GM12865 (cell line): ENCODE measurements around the gene RGP1.

Source experiments
- DNase-seq: peaks from one replicate; pipeline ENCODE4 v3.0.0; 2010; ENCODE audit warnings: low read depth
- H3K4me3 ChIP-seq: 2 replicates; pipeline ENCODE4 v1.5.1; 2011; ENCODE audit warnings: mild to moderate bottlenecking, low read depth, low read length, control low read depth
- CTCF ChIP-seq: IDR thresholded peaks from 2 replicates; pipeline ENCODE4 v1.5.1; 2011; ENCODE audit warnings: low read length, control low read depth, low read depth, inconsistent platforms; ENCODE audit not compliant: insufficient read depth; ENCODE audit errors: missing control alignments

The RGP1 gene

GRCh38 chr9:35728041-35728971 is 20.8 kb upstream of the RGP1 start:
- DNase-seq, result peak; percentile 87
- TF ChIP-seq CTCF, result no peak
- peak overlapping the region; percentile 67 for H3K4me3 ChIP-seq

GRCh38 chr9:35729101-35729500 is 20.0 kb upstream of the RGP1 start:
- peak overlapping the region; percentile 67 for H3K4me3 ChIP-seq
- peak; percentile 16 for DNase-seq
- TF ChIP-seq CTCF, result no peak

GRCh38 chr9:35729700-35730485 is 19.2 kb upstream of the RGP1 start:
- peak; percentile 61 for DNase-seq
- H3K4me3 ChIP-seq, result peak overlapping the region; percentile 67
- peak; percentile 49 for TF ChIP-seq CTCF

- DNase-seq, result no peak
- H3K4me3 ChIP-seq, result peak overlapping the region; percentile 67
Measured at GRCh38 chr9:35730486-35730854, 18.6 kb upstream of the RGP1 start.

GRCh38 chr9:35731415-35732184 is 17.5 kb upstream of the RGP1 start:
- TF ChIP-seq CTCF, result no peak
- peak overlapping the region; percentile 67 for H3K4me3 ChIP-seq
- DNase-seq, result no peak

More at GRCh38 chr9:35730486-35730854, 18.6 kb upstream of the RGP1 start:
- no peak for TF ChIP-seq CTCF

- DNase-seq, result peak; percentile 99
- peak within 1 kb of the TSS; percentile 87 for H3K4me3 ChIP-seq
- peak; percentile 14 for TF ChIP-seq CTCF
Measured at GRCh38 chr9:35732185-35732799, 16.8 kb upstream of the RGP1 start, which contains the start of the genes CREB3 and TLN1. Gene CREB3, plus strand, starts transcription at chr9:35732666. Its CDS starts 107 bp downstream, at chr9:35732773. Gene TLN1, minus strand, starts transcription at chr9:35732195. Its CDS starts 6,501 bp downstream, at chr9:35725694.
